OCI-LY7 (cell line): ENCODE data around the gene KRT72. TPM values are rescaled to one million over a fixed set of nuclear protein-coding genes. Genes with fewer than 3 reads are reported as not detected.

Source experiments
- BruUV-seq: library from RNA; stranded (reverse); fragments of 400-500 nt; replicated peaks from 2 replicates; lab custom pipeline; 2021; lab: Mats Ljungman, UMichigan
- CTCF ChIA-PET: fragments of 300-600 bp; sonication (Branson Sonifier 250); formaldehyde crosslinking; loops from one replicate; lab custom pipeline; 2022; ENCODE audit warnings: antibody characterized with exemption; ENCODE audit not compliant: unreplicated experiment; lab: Charles Lee
- POLR2A ChIA-PET: fragments of 300-600 bp; sonication (Branson Sonifier 250); formaldehyde crosslinking; loops from one replicate; lab custom pipeline; 2022; ENCODE audit warnings: antibody characterized with exemption; lab: Charles Lee
- DNase-seq: peaks from one replicate; pipeline ENCODE4 v3.0.0-alpha.2; 2015; ENCODE audit warnings: low spot score
- H2AFZ ChIP-seq: fragments of 200-600 bp; sonication (generic), shearing (Covaris generic); 2 replicates; pipeline ENCODE4 v1.6.1; 2014; ENCODE audit warnings: mild to moderate bottlenecking, antibody characterized with exemption, low read length, moderate library complexity
- H3K27ac ChIP-seq: fragments of 200-600 bp; sonication (generic); 2 replicates; pipeline ENCODE4 v1.5.1; 2014; ENCODE audit warnings: mixed run types, low read depth, mild to moderate bottlenecking, moderate library complexity, low read length, inconsistent platforms; ENCODE audit not compliant: poor library complexity, severe bottlenecking
- H3K36me3 ChIP-seq: fragments of 200-600 bp; sonication (generic); 2 replicates; pipeline ENCODE4 v1.6.1; 2014; ENCODE audit warnings: mild to moderate bottlenecking, antibody characterized with exemption, low read length, moderate library complexity, mixed read lengths; ENCODE audit not compliant: insufficient read depth
- H3K4me1 ChIP-seq: fragments of 200-600 bp; sonication (generic); 2 replicates; pipeline ENCODE4 v1.5.1; 2014; ENCODE audit warnings: mild to moderate bottlenecking, low read length; ENCODE audit not compliant: insufficient read depth, poor library complexity, severe bottlenecking
- H3K4me2 ChIP-seq: fragments of 200-600 bp; sonication (generic); 2 replicates; pipeline ENCODE4 v1.6.1; 2014; ENCODE audit warnings: mild to moderate bottlenecking, low read length
- H3K4me3 ChIP-seq: fragments of 200-600 bp; sonication (generic); 2 replicates; pipeline ENCODE4 v1.5.1; 2014; ENCODE audit warnings: mild to moderate bottlenecking, low read depth, low read length; ENCODE audit not compliant: poor library complexity, severe bottlenecking
- H3K79me2 ChIP-seq: fragments of 200-600 bp; sonication (generic); 2 replicates; pipeline ENCODE4 v1.6.1; 2016; ENCODE audit warnings: low read depth, mild to moderate bottlenecking, low read length, moderate library complexity, mixed read lengths; ENCODE audit not compliant: insufficient read depth
- H3K9me2 ChIP-seq: fragments of 200-600 bp; sonication (generic); 2 replicates; pipeline ENCODE4 v1.6.1; 2016; ENCODE audit warnings: mild to moderate bottlenecking, low read length, mixed read lengths; ENCODE audit not compliant: insufficient read depth
- H3K9me3 ChIP-seq: fragments of 200-600 bp; sonication (generic); 2 replicates; pipeline ENCODE4 v1.6.1; 2014; ENCODE audit warnings: mild to moderate bottlenecking, mixed run types, low read length, mixed read lengths
- H4K20me1 ChIP-seq: fragments of 200-600 bp; sonication (generic); 2 replicates; pipeline ENCODE4 v1.6.1; 2014; ENCODE audit warnings: mild to moderate bottlenecking, antibody characterized with exemption, low read length, moderate library complexity, mixed read lengths; ENCODE audit not compliant: insufficient read depth
- EZH2phosphoT487 ChIP-seq: fragments of 200-600 bp; sonication (generic); IDR thresholded peaks from 2 replicates; pipeline ENCODE4 v1.6.1; 2018; ENCODE audit warnings: low read depth, borderline replicate concordance, mild to moderate bottlenecking, mixed run types, antibody characterized with exemption, low read length, moderate library complexity, mixed read lengths
- intact Hi-C: fragments of 100-400 bp; cut with micrococcal nuclease; formaldehyde crosslinking; loops from one replicate; pipeline ENCODE4 v1.10.0; 2022; ENCODE audit not compliant: unreplicated experiment
- total RNA-seq, 2 experiments: library from RNA; depleted of rRNA in 1 of 2; stranded (reverse); fragments of >200 nt in 1 of 2; shearing (Covaris generic) in 1 of 2; gene quantifications; 2 replicates each; pipeline ENCODE4 v1.2.3, GENCODE V29; 2014 to 2022
- TF ChIP-seq, protein P1 (sequence below): fragments of 200-600 bp; sonication (generic); conservative IDR thresholded peaks from 2 replicates; pipeline ENCODE4 v1.5.1; 2014; ENCODE audit warnings: mild to moderate bottlenecking, antibody characterized with exemption, low read length, moderate library complexity, mixed read lengths

Gene KRT72
- total RNA-seq, 2 experiments from 2014 or later: not detected

DNA sequence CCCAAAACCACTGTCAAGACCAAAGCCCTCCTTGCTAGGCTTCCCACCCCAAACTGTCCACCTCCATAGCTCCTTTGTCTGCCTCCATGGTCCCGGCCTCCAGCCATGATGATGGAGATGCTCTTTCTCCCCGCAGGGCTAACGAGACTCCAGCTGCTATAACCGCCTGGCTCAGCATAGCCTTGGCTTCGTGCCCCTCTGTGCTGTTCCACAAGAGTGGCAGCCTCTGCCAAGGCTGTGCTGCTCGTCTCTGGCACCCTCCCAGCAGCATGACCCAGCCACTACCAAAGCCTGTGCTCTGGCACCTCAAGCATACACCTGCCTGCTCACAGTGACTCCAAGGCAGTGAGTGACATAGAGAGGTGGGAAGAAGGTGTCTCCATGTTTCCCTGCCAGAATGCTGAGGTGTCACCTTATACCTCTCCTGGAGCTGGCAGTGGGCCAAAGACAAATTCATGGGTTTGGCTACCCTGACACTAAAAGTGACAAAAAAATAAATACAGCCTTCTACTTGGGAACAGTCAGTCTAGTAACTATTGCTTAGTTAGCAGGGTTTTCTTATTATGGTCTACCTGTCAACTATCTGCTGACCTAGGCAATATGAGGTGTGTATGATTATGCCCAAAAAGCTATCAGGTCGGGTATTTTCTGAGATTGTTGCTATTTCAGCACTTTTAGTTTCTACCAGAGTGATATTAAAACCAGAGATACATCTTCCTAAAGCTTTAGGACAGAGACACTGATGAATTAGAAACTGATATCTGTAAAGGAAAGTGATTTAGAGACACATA is 33.2 kb upstream of the KRT72 start:
- H3K4me1 ChIP-seq: no peaks in the 10 kb centered on the region
- H3K4me2 ChIP-seq: no peak overlapping the region
- no peaks in the 10 kb centered on the region for H3K79me2 ChIP-seq
- H3K27ac ChIP-seq: no peak overlapping the region
- H3K9me3 ChIP-seq: no peaks in the 10 kb centered on the region
- no peak overlapping the region for H2AFZ ChIP-seq
- H3K9me2 ChIP-seq: no peaks in the 10 kb centered on the region
- H3K4me3 ChIP-seq: no peak overlapping the region
- BruUV-seq: no TSS peak
- TF ChIP-seq EZH2phosphoT487: no peak
- TF ChIP-seq, protein P1, sequence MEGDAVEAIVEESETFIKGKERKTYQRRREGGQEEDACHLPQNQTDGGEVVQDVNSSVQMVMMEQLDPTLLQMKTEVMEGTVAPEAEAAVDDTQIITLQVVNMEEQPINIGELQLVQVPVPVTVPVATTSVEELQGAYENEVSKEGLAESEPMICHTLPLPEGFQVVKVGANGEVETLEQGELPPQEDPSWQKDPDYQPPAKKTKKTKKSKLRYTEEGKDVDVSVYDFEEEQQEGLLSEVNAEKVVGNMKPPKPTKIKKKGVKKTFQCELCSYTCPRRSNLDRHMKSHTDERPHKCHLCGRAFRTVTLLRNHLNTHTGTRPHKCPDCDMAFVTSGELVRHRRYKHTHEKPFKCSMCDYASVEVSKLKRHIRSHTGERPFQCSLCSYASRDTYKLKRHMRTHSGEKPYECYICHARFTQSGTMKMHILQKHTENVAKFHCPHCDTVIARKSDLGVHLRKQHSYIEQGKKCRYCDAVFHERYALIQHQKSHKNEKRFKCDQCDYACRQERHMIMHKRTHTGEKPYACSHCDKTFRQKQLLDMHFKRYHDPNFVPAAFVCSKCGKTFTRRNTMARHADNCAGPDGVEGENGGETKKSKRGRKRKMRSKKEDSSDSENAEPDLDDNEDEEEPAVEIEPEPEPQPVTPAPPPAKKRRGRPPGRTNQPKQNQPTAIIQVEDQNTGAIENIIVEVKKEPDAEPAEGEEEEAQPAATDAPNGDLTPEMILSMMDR: no peak
- intact Hi-C loops: no loop called here
- POLR2A ChIA-PET: no interaction called here
- DNase-seq: no peak
- H3K36me3 ChIP-seq: no peaks in the 10 kb centered on the region
- no peaks in the 10 kb centered on the region for H4K20me1 ChIP-seq
- CTCF ChIA-PET: interaction anchor here (0.9 kb wide), 1 partner anchor 244 kb away, joined by 3 read pairs; no protein-coding TSS in a partner anchor

DNA sequence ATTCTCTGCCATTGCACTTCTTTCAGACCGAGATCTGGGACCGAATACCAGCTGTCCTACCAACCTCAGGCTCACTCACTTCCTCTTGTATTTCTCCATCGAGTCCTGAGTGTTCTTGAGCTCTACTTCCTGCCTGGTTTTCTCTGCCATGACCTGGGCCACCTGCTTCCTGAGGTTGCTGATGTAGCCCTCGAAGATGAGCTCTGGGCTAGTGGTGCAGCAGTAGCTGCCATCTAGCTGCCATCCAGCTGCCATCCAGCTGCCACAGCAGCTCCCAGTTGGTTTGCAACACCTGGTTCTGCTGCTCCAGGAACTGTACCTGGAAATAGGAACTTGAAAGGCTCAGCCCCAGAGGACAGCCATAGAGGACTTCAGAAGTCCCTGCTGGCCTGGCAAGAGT is 32.1 kb upstream of the KRT72 start:
- Histone ChIP-seq H3K27ac (no peak overlapping the region), H2AFZ (no peak overlapping the region), H4K20me1 (no peaks in the 10 kb centered on the region), H3K9me2 (no peaks in the 10 kb centered on the region), H3K4me2 (no peak overlapping the region), H3K9me3 (no peaks in the 10 kb centered on the region), H3K79me2 (no peaks in the 10 kb centered on the region), H3K4me1 (no peaks in the 10 kb centered on the region), H3K36me3 (no peaks in the 10 kb centered on the region), H3K4me3 (no peak overlapping the region)
- TF ChIP-seq, protein P1: no peak
- POLR2A ChIA-PET: no interaction called here
- DNase-seq: peak; percentile 29
- intact Hi-C loops: no loop called here
- CTCF ChIA-PET: no interaction called here
- BruUV-seq: no TSS peak

DNA sequence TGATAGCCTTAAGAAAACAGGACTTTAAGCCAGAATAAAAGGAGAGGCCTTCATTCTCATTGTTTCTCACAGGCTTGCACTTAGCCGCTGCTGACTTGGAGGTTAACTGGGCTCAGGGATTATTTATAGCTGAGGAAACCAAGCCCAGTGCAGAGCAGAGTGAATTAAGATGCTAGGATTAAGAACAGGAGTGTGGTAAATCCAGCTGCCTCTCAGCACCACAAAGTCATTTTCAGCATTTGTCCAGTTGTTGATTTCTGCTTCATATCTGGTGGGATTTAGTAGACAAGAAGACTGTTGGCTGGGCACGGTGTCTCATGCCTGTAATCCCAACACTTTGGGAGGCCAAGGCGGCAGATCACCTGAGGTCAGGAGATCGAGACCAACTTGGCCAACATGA is 31.4 kb upstream of the KRT72 start:
- intact Hi-C loops: no loop called here

More for the DNA sequence above, 31.4 kb upstream of the KRT72 start:
- H3K4me3 ChIP-seq: no peak overlapping the region
- TF ChIP-seq, protein P1: no peak
- no peak for TF ChIP-seq EZH2phosphoT487
- no peaks in the 10 kb centered on the region for H3K4me1 ChIP-seq
- no peak overlapping the region for H2AFZ ChIP-seq
- POLR2A ChIA-PET: no interaction called here
- H3K79me2 ChIP-seq: no peaks in the 10 kb centered on the region
- H3K4me2 ChIP-seq: no peak overlapping the region
- H3K36me3 ChIP-seq: no peaks in the 10 kb centered on the region
- H3K27ac ChIP-seq: no peak overlapping the region
- no peaks in the 10 kb centered on the region for H3K9me3 ChIP-seq
- DNase-seq: no peak
- CTCF ChIA-PET: no interaction called here
- H4K20me1 ChIP-seq: no peaks in the 10 kb centered on the region
- H3K9me2 ChIP-seq: no peaks in the 10 kb centered on the region
- BruUV-seq: no TSS peak
